Measurements from ENCODE around the gene CDADC1. TPM values are rescaled to one million over a fixed set of nuclear protein-coding genes. Genes with fewer than 3 reads are reported as not detected.

Gene CDADC1
- total and polyA plus RNA-seq, 8 donors = 11.6 to 17.8 (median 14.8) TPM

GRCh38 chr13:49296659-49297058, 48.9 kb downstream of the CDADC1 start:
- intact Hi-C loops (cut with DNase I) = loop anchor here in 1 of 2 donors (5.0 kb wide), 1 partner anchor 311 kb away; no protein-coding TSS in a partner anchor

DNA sequence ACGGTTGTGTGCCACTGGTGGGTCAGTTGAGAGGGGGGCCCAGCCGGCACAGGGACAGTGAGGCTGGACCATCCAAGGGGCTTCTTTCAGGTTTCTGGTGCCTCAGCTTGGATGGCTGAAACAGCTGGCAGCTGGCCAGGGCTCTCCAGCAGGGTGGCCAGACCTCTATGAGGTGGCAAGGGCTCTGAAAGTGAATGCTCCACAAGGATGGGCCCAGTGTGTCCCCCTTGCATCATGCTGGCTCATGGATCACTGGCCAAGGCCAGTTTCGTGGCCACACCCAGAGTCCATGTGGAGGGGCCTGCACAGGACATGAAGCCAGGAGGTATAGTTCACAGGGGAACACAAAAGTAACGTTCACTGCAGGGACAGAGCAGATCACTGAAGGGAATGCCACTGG, 49.6 kb downstream of the CDADC1 start:
- intact Hi-C loops (cut with DNase I) = loop anchor here in 1 of 2 donors (5.0 kb wide), 1 partner anchor 310 kb away; no protein-coding TSS in a partner anchor
- peaks cover 5 to 8% of the 10 kb centered on the region in 2 donors for H3K4me1 ChIP-seq
- DNase-seq (no peak), ATAC-seq (no peak)
- H3K27ac ChIP-seq = no peak overlapping the region
- peaks cover 0 to 23% of the 10 kb centered on the region in 2 donors for H3K36me3 ChIP-seq
- TF ChIP-seq, protein P1, sequence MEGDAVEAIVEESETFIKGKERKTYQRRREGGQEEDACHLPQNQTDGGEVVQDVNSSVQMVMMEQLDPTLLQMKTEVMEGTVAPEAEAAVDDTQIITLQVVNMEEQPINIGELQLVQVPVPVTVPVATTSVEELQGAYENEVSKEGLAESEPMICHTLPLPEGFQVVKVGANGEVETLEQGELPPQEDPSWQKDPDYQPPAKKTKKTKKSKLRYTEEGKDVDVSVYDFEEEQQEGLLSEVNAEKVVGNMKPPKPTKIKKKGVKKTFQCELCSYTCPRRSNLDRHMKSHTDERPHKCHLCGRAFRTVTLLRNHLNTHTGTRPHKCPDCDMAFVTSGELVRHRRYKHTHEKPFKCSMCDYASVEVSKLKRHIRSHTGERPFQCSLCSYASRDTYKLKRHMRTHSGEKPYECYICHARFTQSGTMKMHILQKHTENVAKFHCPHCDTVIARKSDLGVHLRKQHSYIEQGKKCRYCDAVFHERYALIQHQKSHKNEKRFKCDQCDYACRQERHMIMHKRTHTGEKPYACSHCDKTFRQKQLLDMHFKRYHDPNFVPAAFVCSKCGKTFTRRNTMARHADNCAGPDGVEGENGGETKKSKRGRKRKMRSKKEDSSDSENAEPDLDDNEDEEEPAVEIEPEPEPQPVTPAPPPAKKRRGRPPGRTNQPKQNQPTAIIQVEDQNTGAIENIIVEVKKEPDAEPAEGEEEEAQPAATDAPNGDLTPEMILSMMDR (IDR thresholded peaks at IDR 0.05) = no peak
- no peak overlapping the region for H3K4me3 ChIP-seq
- no peaks in the 10 kb centered on the region for H3K9me3 ChIP-seq
- no peaks in the 10 kb centered on the region for H3K27me3 ChIP-seq

More at GRCh38 chr13:49296659-49297058, 48.9 kb downstream of the CDADC1 start:
- ATAC-seq (no peak), DNase-seq (no peak)
- peaks cover 0 to 23% of the 10 kb centered on the region in 2 donors for H3K36me3 ChIP-seq
- no peak overlapping the region for H3K27ac ChIP-seq
- H3K4me3 ChIP-seq = no peak overlapping the region
- TF ChIP-seq, protein P1 (IDR thresholded peaks at IDR 0.05) = no peak
- H3K27me3 ChIP-seq = no peaks in the 10 kb centered on the region
- H3K9me3 ChIP-seq = no peaks in the 10 kb centered on the region
- peaks cover 5% of the 10 kb centered on the region in 2 donors for H3K4me1 ChIP-seq

DNA sequence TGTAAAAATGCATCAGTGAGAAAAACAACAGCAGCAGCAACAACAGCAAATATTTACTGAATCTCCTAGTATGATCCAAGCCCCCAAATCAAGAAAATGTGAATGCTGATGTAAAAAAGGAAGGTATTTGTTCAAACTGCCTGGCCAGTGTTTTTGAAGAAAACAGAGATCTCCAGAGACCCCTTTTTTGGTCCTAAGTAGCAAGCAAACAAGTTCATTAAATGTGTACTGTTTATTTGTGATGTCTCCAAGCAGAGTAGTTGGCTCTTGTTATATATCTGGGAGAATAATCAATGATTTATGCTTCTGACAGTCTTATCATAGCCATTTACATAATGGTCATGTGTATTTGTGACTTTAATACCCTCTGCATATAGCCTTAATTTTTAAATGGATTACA, 50.7 kb downstream of the CDADC1 start:
- intact Hi-C loops (cut with DNase I) = loop anchor here in 1 of 2 donors (5.0 kb wide), 1 partner anchor 309 kb away; no protein-coding TSS in a partner anchor
- ATAC-seq (no peak), DNase-seq (no peak)
- no peaks in the 10 kb centered on the region for H3K9me3 ChIP-seq
- TF ChIP-seq, protein P1 (IDR thresholded peaks at IDR 0.05) = no peak
- peaks cover 0 to 20% of the 10 kb centered on the region in 2 donors for H3K36me3 ChIP-seq
- H3K4me3 ChIP-seq = no peak overlapping the region
- H3K27me3 ChIP-seq = no peaks in the 10 kb centered on the region
- no peak overlapping the region for H3K27ac ChIP-seq
- peaks cover 0 to 10% of the 10 kb centered on the region in 2 donors for H3K4me1 ChIP-seq

DNA sequence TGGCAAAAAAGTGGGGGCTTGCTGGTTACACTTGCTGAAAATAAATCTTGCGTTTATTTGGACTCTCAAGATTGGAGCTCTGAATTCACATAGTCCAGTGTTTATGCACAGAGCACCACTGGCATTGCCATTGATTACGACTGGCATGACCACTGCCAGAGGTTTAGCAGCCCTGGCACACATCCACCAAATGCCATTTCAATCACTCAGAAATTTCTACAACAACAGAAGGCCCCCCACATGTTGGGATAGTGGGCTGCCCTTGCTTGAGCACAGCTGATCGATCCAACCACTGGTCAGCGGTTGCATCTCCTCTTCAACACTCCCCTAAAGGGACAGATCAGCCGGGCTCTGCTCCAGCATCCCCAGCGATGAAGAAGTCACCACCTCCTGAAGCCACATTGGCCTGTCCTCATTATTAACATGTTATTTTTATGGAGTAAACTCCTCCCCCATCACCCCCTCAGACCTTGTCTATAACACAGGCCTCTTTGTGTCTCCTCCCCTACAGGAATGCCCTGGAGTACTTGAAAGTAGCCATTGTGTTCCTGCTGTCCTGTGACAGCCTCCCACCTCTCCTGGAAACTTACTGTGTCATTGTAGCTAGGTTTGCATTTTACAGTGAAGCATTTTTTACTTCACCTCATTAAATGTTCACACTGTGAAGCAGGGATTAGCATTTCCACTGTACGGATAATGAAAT, 51.3 kb downstream of the CDADC1 start:
- Histone ChIP-seq H3K4me3 (no peak overlapping the region), H3K27ac (no peak overlapping the region), H3K36me3 (peaks cover 0 to 20% of the 10 kb centered on the region in 2 donors), H3K9me3 (no peaks in the 10 kb centered on the region), H3K4me1 (peaks cover 0 to 15% of the 10 kb centered on the region in 2 donors), H3K27me3 (no peaks in the 10 kb centered on the region)
- ATAC-seq = no peak
- intact Hi-C loops (cut with DNase I) = loop anchor here in 1 of 2 donors (5.0 kb wide), 1 partner anchor 308 kb away; no protein-coding TSS in a partner anchor
- TF ChIP-seq, protein P1 (IDR thresholded peaks at IDR 0.05) = no peak
- no peak for DNase-seq

DNA sequence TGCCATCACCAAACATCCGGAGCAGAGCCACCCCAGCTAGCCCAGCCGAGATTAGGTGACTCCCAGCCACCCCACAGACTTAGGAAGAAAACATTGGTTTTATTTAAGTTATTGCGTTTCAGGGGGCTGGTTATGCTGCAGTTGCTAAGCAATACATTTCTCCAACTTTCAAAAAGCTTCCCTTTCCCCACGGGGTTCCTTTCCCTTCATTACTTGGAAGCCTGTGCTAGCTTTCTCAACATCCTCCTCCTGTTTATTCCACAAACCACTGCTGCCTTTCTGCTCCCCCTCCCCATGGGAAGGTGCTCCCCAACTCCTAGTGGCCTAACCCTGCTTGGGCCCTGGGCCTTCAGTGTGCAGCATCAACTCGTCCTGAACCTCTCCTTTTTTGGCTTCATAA, 52.6 kb downstream of the CDADC1 start:
- H3K27ac ChIP-seq = no peak overlapping the region
- peaks cover 0 to 13% of the 10 kb centered on the region in 2 donors for H3K36me3 ChIP-seq
- intact Hi-C loops (cut with DNase I) = no loop called here
- H3K4me3 ChIP-seq = no peak overlapping the region
- TF ChIP-seq, protein P1 (IDR thresholded peaks at IDR 0.05) = no peak
- no peaks in the 10 kb centered on the region for H3K9me3 ChIP-seq
- H3K27me3 ChIP-seq = no peaks in the 10 kb centered on the region
- no peak for DNase-seq
- peaks cover 0 to 15% of the 10 kb centered on the region in 2 donors for H3K4me1 ChIP-seq
- no peak for ATAC-seq

Measured in left lung (tissue), 10 donors.